GM12891 (cell line): Measurements from ENCODE around the gene AIFM1.

ENCODE experiments used
- POLR2A ChIP-seq: IDR thresholded peaks from 2 replicates; pipeline ENCODE4 v1.6.1; 2011; ENCODE audit warnings: low read depth, low read length, control low read depth
- POLR2AphosphoS5 ChIP-seq: IDR thresholded peaks from 2 replicates; pipeline ENCODE4 v1.6.1; 2011; ENCODE audit warnings: low read depth, low read length, control low read depth

- TF ChIP-seq POLR2AphosphoS5 (no peak), POLR2A (no peak)
Observed at GRCh38 chrX:130212371-130212770, 46.7 kb upstream of the AIFM1 start.
